HG03060 (cell line): ENCODE results near the gene ASCL4.
"Not testable (repeated sequence)": the region's sequence is repeated elsewhere in the genome, so short reads cannot be mapped to it uniquely, and the experiment has no call there.

Experiments used
- ATAC-seq: cut with Tn5 transposase; IDR thresholded peaks from one replicate; pipeline ENCODE4 v1.9.1; 2021; ENCODE audit warnings: low read depth, moderate number of reproducible peaks; ENCODE audit not compliant: unreplicated experiment

The ASCL4 gene

GRCh38 chr12:107774349-107775029 lies at the start of gene ASCL4:
Gene ASCL4, plus strand, starts transcription at chr12:107774704. Its CDS starts 515 bp downstream, at chr12:107775219.
- no peak for ATAC-seq

DNA sequence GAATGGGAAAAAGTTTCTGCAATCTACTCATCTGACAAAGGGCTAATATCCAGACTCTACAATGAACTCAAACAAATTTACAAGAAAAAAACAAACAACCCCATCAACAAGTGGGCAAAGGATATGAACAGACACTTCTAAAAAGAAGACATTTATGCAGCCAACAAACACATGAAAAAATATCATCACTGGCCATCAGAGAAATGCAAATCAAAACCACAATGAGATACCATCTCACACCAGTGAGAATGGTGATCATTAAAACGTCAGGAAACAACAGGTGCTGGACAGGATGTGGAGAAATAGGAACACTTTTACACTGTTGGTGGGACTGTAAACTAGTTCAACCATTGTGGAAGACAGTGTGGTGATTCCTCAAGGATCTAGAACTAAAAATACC lies 47.2 kb upstream of the ASCL4 start:
- ATAC-seq, result not testable (repeated sequence)

DNA sequence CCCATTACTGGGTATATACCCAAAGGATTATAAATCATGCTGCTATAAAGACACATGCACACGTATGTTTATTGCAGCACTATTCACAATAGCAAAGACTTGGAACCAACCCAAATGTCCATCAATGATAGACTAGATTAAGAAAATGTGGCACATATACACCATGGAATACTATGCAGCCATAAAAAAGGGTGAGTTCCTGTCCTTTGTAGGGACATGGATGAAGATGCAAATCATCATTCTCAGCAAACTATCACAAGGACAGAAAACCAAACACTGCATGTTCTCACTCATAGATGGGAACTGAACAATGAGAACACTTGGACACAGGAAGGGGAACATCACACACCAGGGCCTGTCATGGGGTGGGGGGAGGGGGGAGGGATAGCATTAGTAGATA lies 46.8 kb upstream of the ASCL4 start:
- ATAC-seq, result not testable (repeated sequence)

- ATAC-seq, result no peak
Measured at GRCh38 chr12:107730618-107731341, 43.7 kb upstream of the ASCL4 start.

DNA sequence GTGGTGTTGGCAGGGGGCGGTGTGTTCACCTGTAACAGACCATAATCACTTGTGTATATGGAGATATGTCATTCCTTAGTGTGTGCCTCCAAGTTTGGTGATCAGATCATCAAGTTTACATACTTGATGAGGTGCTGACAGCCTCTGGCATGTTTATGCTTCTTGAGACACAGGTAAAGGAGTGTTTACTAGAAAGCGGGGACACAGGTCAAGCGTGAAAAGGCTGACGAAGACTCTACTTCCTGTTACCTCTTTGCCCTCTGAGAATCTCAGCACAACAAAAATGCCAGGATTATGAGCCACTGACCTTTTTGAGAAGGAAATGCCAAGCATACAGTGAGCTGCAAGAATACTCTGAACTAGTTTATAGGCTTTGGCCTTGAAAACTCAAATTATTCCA lies 43.1 kb upstream of the ASCL4 start:
- no peak for ATAC-seq

GRCh38 chr12:107732365-107732764 lies 42.1 kb upstream of the ASCL4 start:
- no peak for ATAC-seq

GRCh38 chr12:107734139-107734538 lies 40.4 kb upstream of the ASCL4 start:
- ATAC-seq, result no peak

GRCh38 chr12:107735763-107736162 lies 38.7 kb upstream of the ASCL4 start:
- ATAC-seq, result no peak

GRCh38 chr12:107736914-107737313 lies 37.6 kb upstream of the ASCL4 start:
- peak; percentile 88 for ATAC-seq

GRCh38 chr12:107748472-107748871 lies 26.0 kb upstream of the ASCL4 start:
- ATAC-seq, result no peak

- no peak for ATAC-seq
Measured at GRCh38 chr12:107749083-107749482, 25.4 kb upstream of the ASCL4 start.

GRCh38 chr12:107759410-107759809 lies 15.1 kb upstream of the ASCL4 start:
- no peak for ATAC-seq

DNA sequence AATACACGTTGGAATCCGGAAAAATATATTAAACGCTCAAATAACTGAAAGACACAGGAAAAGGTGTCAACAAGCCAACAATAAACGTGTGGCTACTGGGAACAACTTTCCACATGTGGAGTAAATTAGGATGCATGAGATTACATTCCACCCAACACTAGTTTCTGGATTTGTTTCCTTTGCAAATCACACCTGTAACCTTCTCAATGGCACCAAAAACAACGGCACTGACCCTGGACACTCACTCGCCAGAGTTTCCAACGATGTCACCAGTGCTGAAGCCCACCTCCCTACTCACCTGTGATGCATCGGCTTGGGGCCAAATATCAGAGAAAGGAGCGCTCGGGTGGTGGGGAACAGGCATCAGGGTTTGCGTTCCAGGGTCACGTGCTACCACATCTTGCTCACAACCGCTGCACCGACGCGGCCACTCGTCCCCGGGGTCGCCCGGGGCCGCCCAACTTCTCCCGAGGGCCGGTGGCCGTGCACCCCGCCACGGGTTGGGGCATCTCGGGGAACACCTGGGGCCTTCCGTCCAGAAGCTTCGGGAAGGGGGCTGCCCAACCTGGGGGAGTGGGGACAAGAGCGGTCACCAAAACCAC lies 14.2 kb upstream of the ASCL4 start:
- peak; percentile 9 for ATAC-seq

GRCh38 chr12:107760809-107761501 lies 13.5 kb upstream of the ASCL4 start, which contains the start of gene PRDM4:
Gene PRDM4, minus strand, starts transcription at chr12:107761137. Its CDS starts 622 bp downstream, at chr12:107760515.
- peak; percentile 74 for ATAC-seq

DNA sequence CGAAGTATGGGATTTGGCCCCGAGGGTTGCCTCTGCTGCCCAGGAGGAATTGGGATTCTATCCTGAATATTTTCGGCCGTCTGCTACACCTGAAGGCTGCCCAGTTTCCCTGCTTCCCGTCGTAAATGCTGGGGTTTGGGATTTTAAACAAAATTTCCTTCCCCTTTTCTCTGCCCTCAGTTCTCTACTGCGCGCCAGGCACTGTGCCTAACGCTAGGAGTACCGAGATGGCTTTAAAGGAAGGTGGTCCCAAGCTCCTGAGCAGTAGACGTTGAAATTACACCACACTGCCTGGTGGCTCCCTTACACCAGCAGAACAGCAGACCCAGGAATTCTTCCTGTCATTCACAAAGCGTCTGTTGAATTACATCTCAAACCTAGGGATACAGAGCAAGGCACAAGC lies 13.0 kb upstream of the ASCL4 start:
- no peak for ATAC-seq

DNA sequence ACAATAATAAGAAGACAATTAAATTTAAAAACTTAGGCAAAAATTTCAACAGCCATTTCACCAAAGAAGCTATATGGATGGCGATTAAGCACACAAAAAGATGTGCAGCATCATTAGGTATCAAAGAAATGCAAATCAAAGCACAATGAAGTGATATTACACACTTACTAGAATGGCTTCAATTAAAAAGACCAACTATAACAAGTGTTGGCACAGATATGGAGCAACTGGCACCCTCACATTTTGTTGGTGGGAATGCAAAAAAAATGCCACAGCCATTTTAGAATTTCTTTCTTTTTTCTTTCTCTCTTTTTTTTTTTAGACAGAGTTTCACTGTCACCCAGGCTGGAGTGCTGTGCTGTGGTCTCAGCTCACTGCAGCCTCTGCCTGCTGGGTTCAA lies 11.6 kb upstream of the ASCL4 start:
- ATAC-seq, result no peak

GRCh38 chr12:107764626-107765025 lies 9.9 kb upstream of the ASCL4 start:
- ATAC-seq, result no peak

- ATAC-seq, result no peak
Measured at GRCh38 chr12:107765316-107765715, 9.2 kb upstream of the ASCL4 start.

DNA sequence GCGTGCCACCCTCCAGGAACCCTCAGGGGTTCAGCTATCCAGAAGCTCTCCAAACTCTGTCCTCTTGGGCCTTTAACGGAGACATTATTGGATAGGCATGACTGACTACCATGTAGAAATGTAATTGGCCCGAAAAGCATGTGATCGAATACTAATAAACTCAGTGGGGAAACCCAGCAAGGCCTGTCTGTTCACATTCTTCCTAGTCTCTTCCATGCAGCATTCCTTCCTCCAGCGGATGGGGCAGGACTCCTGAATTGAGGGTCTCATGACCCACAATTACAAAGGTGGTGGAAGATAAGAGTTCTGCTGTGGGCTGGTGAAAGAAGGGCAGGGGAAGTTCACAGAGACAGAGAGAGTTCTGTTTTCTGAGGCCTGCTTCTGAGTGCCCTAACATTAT lies 7.0 kb upstream of the ASCL4 start:
- ATAC-seq, result no peak

DNA sequence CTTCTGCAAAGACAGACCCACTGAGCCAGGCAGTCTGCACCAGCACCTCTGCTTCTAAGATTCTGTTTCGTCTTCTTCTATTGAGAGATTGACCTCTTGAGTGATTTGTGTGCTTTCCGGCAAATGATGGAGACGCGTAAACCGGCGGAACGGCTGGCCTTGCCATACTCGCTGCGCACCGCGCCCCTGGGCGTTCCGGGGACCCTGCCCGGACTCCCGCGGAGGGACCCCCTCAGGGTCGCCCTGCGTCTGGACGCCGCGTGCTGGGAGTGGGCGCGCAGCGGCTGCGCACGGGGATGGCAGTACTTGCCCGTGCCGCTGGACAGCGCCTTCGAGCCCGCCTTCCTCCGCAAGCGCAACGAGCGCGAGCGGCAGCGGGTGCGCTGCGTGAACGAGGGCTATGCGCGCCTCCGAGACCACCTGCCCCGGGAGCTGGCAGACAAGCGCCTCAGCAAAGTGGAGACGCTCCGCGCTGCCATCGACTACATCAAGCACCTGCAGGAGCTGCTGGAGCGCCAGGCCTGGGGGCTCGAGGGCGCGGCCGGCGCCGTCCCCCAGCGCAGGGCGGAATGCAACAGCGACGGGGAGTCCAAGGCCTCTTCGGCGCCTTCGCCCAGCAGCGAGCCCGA lies 703 bp downstream of the ASCL4 start:
- no peak for ATAC-seq

DNA sequence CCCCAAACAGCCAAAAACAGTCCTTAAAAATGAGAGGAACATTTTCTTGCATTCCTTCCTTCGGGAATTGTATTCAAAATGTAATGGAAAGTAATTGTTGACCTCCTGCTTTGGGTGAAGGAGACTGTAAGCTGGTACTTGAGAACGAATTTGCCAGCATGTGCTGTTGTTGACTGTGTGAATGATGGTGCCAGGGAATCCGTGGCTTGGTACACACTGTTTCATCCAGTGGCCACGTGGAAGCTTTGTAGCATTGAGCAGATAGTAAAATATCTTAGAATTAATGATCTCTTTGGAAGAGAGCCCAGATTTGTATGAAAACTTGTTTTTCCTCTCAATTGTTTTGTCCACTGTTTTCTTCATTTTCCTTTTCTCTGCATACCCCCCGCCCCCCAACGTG lies 1.7 kb downstream of the ASCL4 start:
- ATAC-seq, result no peak
